ENCODE results near the gene PCDHB14.

- TF ChIP-seq CTCF (IDR thresholded peaks at IDR 0.05): peak in 3 of 4 donors; percentile 7 to 12 (median 8)
- no peak for TF ChIP-seq POLR2A (IDR thresholded peaks at IDR 0.05)
Observed at GRCh38 chr5:141234109-141234667, 11.0 kb downstream of the PCDHB14 start.
